HCT116 (cell line): ENCODE measurements around the gene MND1. TPM values are rescaled to one million over a fixed set of nuclear protein-coding genes. Genes with fewer than 3 reads are reported as not detected.

Experiments used
- ATAC-seq: fragments of 200-7000 bp; cut with Tn5 transposase; 2 replicates; pipeline ENCODE4 v1.9.1; 2020; ENCODE audit warnings: mild to moderate bottlenecking, moderate library complexity
- BruUV-seq: library from RNA; stranded (reverse); fragments of 400-500 nt; replicated peaks from 2 replicates; lab custom pipeline; 2021; lab: Mats Ljungman, UMichigan
- CTCF ChIA-PET: fragments of 300-600 bp; sonication (Branson Sonifier 250); formaldehyde crosslinking; loops from one replicate; lab custom pipeline; 2021; ENCODE audit warnings: antibody characterized with exemption; lab: Charles Lee
- POLR2A ChIA-PET: fragments of 300-600, 350-600 bp; sonication (Branson Sonifier 250); formaldehyde crosslinking; loops from one replicate; lab custom pipeline; 2021; ENCODE audit warnings: antibody characterized with exemption; lab: Charles Lee
- RAD21 ChIA-PET, 2 experiments: fragments of 300-600 bp; sonication (Branson Sonifier 250); formaldehyde crosslinking; loops; one replicate each; lab custom pipeline; 2023; ENCODE audit warnings: low total read pairs in 2 of 2; ENCODE audit not compliant: uncharacterized antibody in 2 of 2, unreplicated experiment in 2 of 2, low non-redundant PET in 1 of 2; lab: Charles Lee
- DNase-seq: peaks from one replicate; pipeline ENCODE4 v3.0.0-alpha.2; 2010; ENCODE audit warnings: low read depth, low spot score
- H2AFZ ChIP-seq: fragments of 200-600 bp; shearing (Covaris generic), sonication (generic); 2 replicates; pipeline ENCODE4 v1.6.1; 2017; ENCODE audit warnings: low read depth, mixed run types, mixed read lengths, antibody characterized with exemption, low read length; ENCODE audit not compliant: poor library complexity, severe bottlenecking
- H3K27ac ChIP-seq: 2 replicates; pipeline ENCODE4 v1.5.1; 2012; ENCODE audit warnings: low read depth, low read length
- H3K27me3 ChIP-seq: fragments of 200-600 bp; sonication (generic); 2 replicates; pipeline ENCODE4 v1.6.1; 2016; ENCODE audit warnings: mixed run types, low read length, mixed read lengths; ENCODE audit not compliant: insufficient read depth
- H3K36me3 ChIP-seq, 2 experiments: fragments of 200-500 bp in 1 of 2; fragments of 200-600 bp in 1 of 2; sonication (Bioruptor generic) in 1 of 2; sonication (generic) in 1 of 2; 2 replicates each; pipeline versions ENCODE4 v1.5.1 to v1.6.1; 2014 to 2016; ENCODE audit warnings: low read length in 2 of 2, inconsistent platforms in 1 of 2, mixed read lengths in 1 of 2, mixed run types in 1 of 2; ENCODE audit not compliant: insufficient read depth in 2 of 2, control insufficient read depth in 1 of 2
- H3K4me1 ChIP-seq, 2 experiments: fragments of 200-600 bp in 1 of 2; sonication (generic) in 1 of 2; 2 replicates each; pipeline versions ENCODE4 v1.5.1 to v1.6.1; 2012 to 2017; ENCODE audit warnings: low read length in 2 of 2, inconsistent platforms in 1 of 2, mild to moderate bottlenecking in 1 of 2, mixed read lengths in 1 of 2, mixed run types in 1 of 2, moderate library complexity in 1 of 2; ENCODE audit not compliant: insufficient read depth in 2 of 2, control insufficient read depth in 1 of 2
- H3K4me2 ChIP-seq: fragments of 200-600 bp; sonication (generic); 2 replicates; pipeline ENCODE4 v1.6.1; 2017; ENCODE audit warnings: mixed run types, low read length, mixed read lengths
- H3K4me3 ChIP-seq, 2 experiments: fragments of 200-600 bp in 1 of 2; sonication (generic) in 1 of 2; replicated peaks in 1 of 2; 2 replicates each; pipeline ENCODE4 v1.5.1; 2011 to 2016; ENCODE audit warnings: low read length in 2 of 2, control low read depth in 1 of 2, low read depth in 1 of 2, mild to moderate bottlenecking in 1 of 2, mixed read lengths in 1 of 2, mixed run types in 1 of 2
- H3K79me2 ChIP-seq: fragments of 200-600 bp; sonication (generic); 2 replicates; pipeline ENCODE4 v1.6.1; 2017; ENCODE audit warnings: mild to moderate bottlenecking, mixed run types, low read length, moderate library complexity, mixed read lengths; ENCODE audit not compliant: insufficient read depth
- H3K9ac ChIP-seq: fragments of 200-600 bp; sonication (generic); 2 replicates; pipeline ENCODE4 v1.6.1; 2016; ENCODE audit warnings: low read length, mixed read lengths
- H3K9me2 ChIP-seq: fragments of 200-600 bp; sonication (generic), shearing (Covaris generic); 2 replicates; pipeline ENCODE4 v1.6.1; 2017; ENCODE audit warnings: mixed run types, mild to moderate bottlenecking, moderate library complexity; ENCODE audit not compliant: insufficient read depth
- H3K9me3 ChIP-seq, 2 experiments: fragments of 200-500 bp in 1 of 2; fragments of 200-600 bp in 1 of 2; sonication (Bioruptor generic) in 1 of 2; sonication (generic) in 1 of 2; 2 replicates each; pipeline ENCODE4 v1.6.1; 2014 to 2017; ENCODE audit warnings: low read length in 2 of 2, mixed read lengths in 2 of 2, inconsistent platforms in 1 of 2, low read depth in 1 of 2, mild to moderate bottlenecking in 1 of 2, mixed run types in 1 of 2, moderate library complexity in 1 of 2; ENCODE audit not compliant: control insufficient read depth in 1 of 2, insufficient read depth in 1 of 2
- H4K20me1 ChIP-seq: fragments of 200-600 bp; sonication (generic), shearing (Covaris generic); 2 replicates; pipeline ENCODE4 v1.6.1; 2017; ENCODE audit warnings: mixed run types, mild to moderate bottlenecking, moderate library complexity; ENCODE audit not compliant: insufficient read depth
- EZH2phosphoT487 ChIP-seq: fragments of 200-600 bp; IDR thresholded peaks from 2 replicates; pipeline ENCODE4 v1.6.1; 2018; ENCODE audit warnings: antibody characterized with exemption, borderline replicate concordance
- JUND ChIP-seq: IDR thresholded peaks from 2 replicates; pipeline ENCODE4 v1.6.1; 2012
- POLR2A ChIP-seq: IDR thresholded peaks from 2 replicates; pipeline ENCODE4 v1.7.0; 2011; ENCODE audit warnings: borderline replicate concordance; ENCODE audit not compliant: insufficient read depth, insufficient read length; ENCODE audit errors: extremely low read depth
- POLR2AphosphoS5 ChIP-seq: IDR thresholded peaks from 2 replicates; pipeline ENCODE4 v1.6.1; 2011; ENCODE audit warnings: mild to moderate bottlenecking, low read depth, low read length, moderate library complexity
- REST ChIP-seq: IDR thresholded peaks from 2 replicates; pipeline ENCODE4 v1.6.1; 2012; ENCODE audit warnings: low read depth
- SP1 ChIP-seq: IDR thresholded peaks from 2 replicates; pipeline ENCODE4 v1.6.1; 2012; ENCODE audit warnings: low read depth
- YY1 ChIP-seq: IDR thresholded peaks from 2 replicates; pipeline ENCODE4 v1.6.1; 2011; ENCODE audit warnings: low read length, low read depth, moderate library complexity, mild to moderate bottlenecking; ENCODE audit not compliant: insufficient replicate concordance; ENCODE audit errors: extremely low read depth
- ZBTB33 ChIP-seq: IDR thresholded peaks from 2 replicates; pipeline ENCODE4 v1.6.1; 2011; ENCODE audit warnings: mild to moderate bottlenecking, low read length, moderate library complexity; ENCODE audit not compliant: insufficient replicate concordance; ENCODE audit errors: extremely low read depth
- intact Hi-C: fragments of 100-400 bp; cut with micrococcal nuclease; formaldehyde crosslinking; loops from 2 replicates; pipeline ENCODE4 v1.10.0; 2022
- total RNA-seq: library from RNA; stranded (reverse); gene quantifications from one replicate; pipeline ENCODE4 v1.2.1, GENCODE V29; 2021; ENCODE audit not compliant: unreplicated experiment

MND1 gene
- total RNA-seq, 1 experiment from 2014 or later: 29.9 TPM

GRCh38 chr4:153310793-153311192 lies 33.7 kb upstream of the MND1 start:
- TF ChIP-seq REST (no peak), SP1 (no peak), ZBTB33 (no peak), POLR2A (no peak), EZH2phosphoT487 (no peak), JUND (no peak), YY1 (no peak), POLR2AphosphoS5 (no peak)
- H3K4me3 ChIP-seq: no peak overlapping the region
- no peak for DNase-seq
- POLR2A ChIA-PET: interaction anchor here (0.7 kb wide), 1 partner anchor 1214 kb away, joined by 3 read pairs; no protein-coding TSS in a partner anchor
- no peak overlapping the region for H3K27ac ChIP-seq
- no peak overlapping the region for H3K4me2 ChIP-seq
- intact Hi-C loops: no loop called here
- ATAC-seq: no peak
- H3K9me3 ChIP-seq: no peaks in the 10 kb centered on the region
- no peaks in the 10 kb centered on the region for H3K79me2 ChIP-seq
- H2AFZ ChIP-seq: no peak overlapping the region
- no peaks in the 10 kb centered on the region for H4K20me1 ChIP-seq
- no peaks in the 10 kb centered on the region for H3K9me2 ChIP-seq
- RAD21 ChIA-PET: no interaction called here
- H3K27me3 ChIP-seq: no peaks in the 10 kb centered on the region
- no peak overlapping the region for H3K9ac ChIP-seq
- H3K4me1 ChIP-seq: no peaks in the 10 kb centered on the region
- CTCF ChIA-PET: no interaction called here
- no TSS peak for BruUV-seq
- H3K36me3 ChIP-seq: no peaks in the 10 kb centered on the region
